IPS-15b (cell line): ENCODE data around the gene RASSF3.
"Not testable (repeated sequence)": the region's sequence is repeated elsewhere in the genome, so short reads cannot be mapped to it uniquely, and the experiment has no call there.

Source experiments
- H3K27me3 ChIP-seq: one replicate; pipeline ENCODE4 v1.6.1; 2013; ENCODE audit warnings: low read length; ENCODE audit not compliant: control insufficient read depth, insufficient read depth
- H3K36me3 ChIP-seq: one replicate; pipeline ENCODE4 v1.6.1; 2013; ENCODE audit warnings: low read length; ENCODE audit not compliant: control insufficient read depth, insufficient read depth
- H3K4me1 ChIP-seq: one replicate; pipeline ENCODE4 v1.6.1; 2013; ENCODE audit warnings: mild to moderate bottlenecking, low read length; ENCODE audit not compliant: control insufficient read depth, insufficient read depth
- H3K4me3 ChIP-seq: one replicate; pipeline ENCODE4 v1.5.1; 2013; ENCODE audit warnings: low read depth, low read length
- H3K9ac ChIP-seq: one replicate; pipeline ENCODE4 v1.6.1; 2013; ENCODE audit warnings: low read depth, mild to moderate bottlenecking, low read length
- H3K9me3 ChIP-seq: one replicate; pipeline ENCODE4 v1.6.1; 2013; ENCODE audit warnings: mild to moderate bottlenecking, low read length; ENCODE audit not compliant: control insufficient read depth, insufficient read depth

Gene RASSF3

DNA sequence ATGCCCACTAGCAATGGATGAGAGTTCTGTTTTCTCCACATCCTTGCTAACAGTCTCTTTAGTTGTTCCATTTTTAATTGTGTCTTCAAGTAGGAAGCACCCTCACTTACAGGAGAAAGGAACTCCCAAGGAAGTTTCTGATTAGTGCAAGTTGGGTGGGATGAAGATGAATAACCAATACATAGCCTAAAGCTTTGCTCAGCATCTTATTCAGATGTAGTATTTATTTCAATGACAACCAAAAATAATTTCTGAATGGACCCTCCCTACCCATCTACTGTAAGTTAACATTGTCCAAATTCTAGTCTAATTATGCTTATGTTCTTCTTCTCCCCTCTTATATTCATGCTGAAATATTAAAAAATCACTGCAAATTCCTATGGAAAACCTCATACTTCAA lies 36.0 kb downstream of the RASSF3 start:
- peaks cover 8% of the 10 kb centered on the region for H3K4me1 ChIP-seq
- H3K9ac ChIP-seq = no peak overlapping the region
- no peaks in the 10 kb centered on the region for H3K36me3 ChIP-seq
- no peaks in the 10 kb centered on the region for H3K9me3 ChIP-seq
- H3K4me3 ChIP-seq = no peak overlapping the region
- H3K27me3 ChIP-seq = no peaks in the 10 kb centered on the region

DNA sequence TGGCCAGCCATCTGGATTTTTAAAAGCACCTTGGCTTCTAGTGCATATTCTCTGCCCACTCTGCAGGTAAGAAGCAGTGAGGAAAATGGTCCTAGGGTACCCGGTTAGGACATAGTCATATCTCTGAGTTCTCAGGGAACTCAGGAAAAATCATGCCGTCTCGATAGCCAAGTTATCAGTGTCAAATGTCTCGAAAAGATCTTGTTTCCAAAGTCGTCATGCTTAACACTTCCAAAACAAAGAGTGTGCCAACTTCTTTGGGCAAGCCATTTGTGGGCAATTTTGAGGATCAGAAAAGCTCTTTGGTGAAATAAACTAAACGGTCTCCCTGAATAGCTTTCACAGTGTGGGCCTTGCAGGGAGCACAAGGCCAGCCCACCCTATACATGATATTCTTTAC lies 39.2 kb downstream of the RASSF3 start:
- Histone ChIP-seq H3K27me3 (no peaks in the 10 kb centered on the region), H3K9me3 (no peaks in the 10 kb centered on the region), H3K36me3 (no peaks in the 10 kb centered on the region), H3K9ac (no peak overlapping the region), H3K4me1 (peaks cover 8% of the 10 kb centered on the region), H3K4me3 (no peak overlapping the region)

DNA sequence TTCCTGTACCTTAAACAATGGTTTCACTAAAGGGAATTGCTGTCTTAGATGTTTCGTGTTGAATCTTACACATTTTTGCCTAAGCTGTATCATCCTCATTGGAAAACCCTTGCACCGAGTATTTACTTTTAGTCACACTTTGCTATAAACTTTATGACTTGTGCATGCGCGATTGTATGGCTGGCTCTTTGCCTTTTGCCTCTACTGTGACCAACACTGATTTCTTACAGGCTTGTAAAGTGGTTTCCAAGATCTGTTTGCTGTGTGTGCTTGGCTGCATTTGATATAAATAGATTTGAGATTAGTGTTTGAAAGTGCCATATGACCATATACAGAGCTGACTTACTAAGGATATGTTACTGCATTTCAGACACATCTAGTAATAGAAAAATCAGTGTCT lies 40.5 kb downstream of the RASSF3 start:
- no peaks in the 10 kb centered on the region for H3K27me3 ChIP-seq
- no peaks in the 10 kb centered on the region for H3K9me3 ChIP-seq
- H3K4me1 ChIP-seq = peaks cover 8% of the 10 kb centered on the region
- no peak overlapping the region for H3K4me3 ChIP-seq
- H3K36me3 ChIP-seq = no peaks in the 10 kb centered on the region
- H3K9ac ChIP-seq = no peak overlapping the region

GRCh38 chr12:64652346-64652745 lies 42.1 kb downstream of the RASSF3 start:
- Histone ChIP-seq H3K4me1 (peaks cover 8% of the 10 kb centered on the region), H3K9ac (no peak overlapping the region), H3K9me3 (no peaks in the 10 kb centered on the region), H3K4me3 (no peak overlapping the region), H3K36me3 (no peaks in the 10 kb centered on the region), H3K27me3 (no peaks in the 10 kb centered on the region)

GRCh38 chr12:64653123-64653522 lies 42.8 kb downstream of the RASSF3 start:
- H3K9ac ChIP-seq = no peak overlapping the region

DNA sequence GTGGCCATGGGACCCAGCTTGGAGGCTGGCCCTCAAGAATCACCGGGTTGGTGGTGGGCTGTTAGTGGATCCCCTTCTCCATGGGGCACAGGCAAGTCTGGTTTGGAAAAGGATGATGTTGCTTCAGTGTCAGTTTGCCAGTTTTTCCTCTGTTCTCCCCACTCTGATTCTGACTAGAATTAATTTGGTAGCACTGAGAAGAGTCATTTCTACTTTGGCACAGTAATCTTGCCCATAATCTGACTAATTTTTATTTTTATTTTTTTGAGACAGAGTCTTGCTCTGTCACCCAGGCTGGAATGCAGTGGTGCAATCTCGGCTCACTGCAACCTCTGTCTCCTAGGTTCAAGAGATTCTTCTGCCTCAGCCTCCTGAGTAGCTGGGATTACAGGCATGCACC lies 43.6 kb downstream of the RASSF3 start:
- not testable (repeated sequence) for H3K36me3 ChIP-seq, H3K27me3 ChIP-seq, H3K9me3 ChIP-seq, H3K4me3 ChIP-seq, H3K9ac ChIP-seq, H3K4me1 ChIP-seq

More at GRCh38 chr12:64653123-64653522, 42.8 kb downstream of the RASSF3 start:
- H3K4me3 ChIP-seq = no peak overlapping the region
- H3K4me1 ChIP-seq = peaks cover 8% of the 10 kb centered on the region
- H3K36me3 ChIP-seq = no peaks in the 10 kb centered on the region
- no peaks in the 10 kb centered on the region for H3K9me3 ChIP-seq
- no peaks in the 10 kb centered on the region for H3K27me3 ChIP-seq

DNA sequence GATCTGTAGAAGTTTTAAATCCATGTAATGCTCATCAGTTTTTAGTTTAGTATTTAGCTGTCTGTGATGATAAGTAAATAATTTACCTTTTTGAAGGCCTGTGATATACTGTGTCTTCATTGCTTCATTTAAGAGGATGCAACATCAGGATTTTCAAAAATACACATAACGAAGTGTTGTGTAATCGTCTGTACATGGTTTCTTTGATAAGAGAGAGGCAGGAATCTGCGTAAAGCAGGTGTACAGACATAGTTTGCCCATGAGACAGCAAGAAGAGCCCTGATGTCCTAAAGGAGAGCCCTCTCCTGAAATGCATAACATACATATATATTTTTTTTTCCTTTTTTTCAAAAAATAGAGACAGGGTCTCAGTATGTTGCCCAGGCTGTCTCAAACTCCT lies 44.8 kb downstream of the RASSF3 start:
- H3K9ac ChIP-seq = no peak overlapping the region
- no peak overlapping the region for H3K4me3 ChIP-seq
- H3K9me3 ChIP-seq = no peaks in the 10 kb centered on the region
- no peaks in the 10 kb centered on the region for H3K36me3 ChIP-seq
- H3K27me3 ChIP-seq = no peaks in the 10 kb centered on the region
- H3K4me1 ChIP-seq = peaks cover 4% of the 10 kb centered on the region

GRCh38 chr12:64656429-64656828 lies 46.1 kb downstream of the RASSF3 start:
- no peaks in the 10 kb centered on the region for H3K4me1 ChIP-seq
- H3K27me3 ChIP-seq = no peaks in the 10 kb centered on the region

GRCh38 chr12:64658892-64659481 lies 48.7 kb downstream of the RASSF3 start:
- H3K4me3 ChIP-seq = no peak overlapping the region
- H3K27me3 ChIP-seq = no peaks in the 10 kb centered on the region
- no peaks in the 10 kb centered on the region for H3K36me3 ChIP-seq
- H3K9me3 ChIP-seq = no peaks in the 10 kb centered on the region
- H3K4me1 ChIP-seq = no peaks in the 10 kb centered on the region
- H3K9ac ChIP-seq = no peak overlapping the region

More at GRCh38 chr12:64656429-64656828, 46.1 kb downstream of the RASSF3 start:
- Histone ChIP-seq H3K9me3 (no peaks in the 10 kb centered on the region), H3K36me3 (no peaks in the 10 kb centered on the region), H3K4me3 (no peak overlapping the region), H3K9ac (no peak overlapping the region)

DNA sequence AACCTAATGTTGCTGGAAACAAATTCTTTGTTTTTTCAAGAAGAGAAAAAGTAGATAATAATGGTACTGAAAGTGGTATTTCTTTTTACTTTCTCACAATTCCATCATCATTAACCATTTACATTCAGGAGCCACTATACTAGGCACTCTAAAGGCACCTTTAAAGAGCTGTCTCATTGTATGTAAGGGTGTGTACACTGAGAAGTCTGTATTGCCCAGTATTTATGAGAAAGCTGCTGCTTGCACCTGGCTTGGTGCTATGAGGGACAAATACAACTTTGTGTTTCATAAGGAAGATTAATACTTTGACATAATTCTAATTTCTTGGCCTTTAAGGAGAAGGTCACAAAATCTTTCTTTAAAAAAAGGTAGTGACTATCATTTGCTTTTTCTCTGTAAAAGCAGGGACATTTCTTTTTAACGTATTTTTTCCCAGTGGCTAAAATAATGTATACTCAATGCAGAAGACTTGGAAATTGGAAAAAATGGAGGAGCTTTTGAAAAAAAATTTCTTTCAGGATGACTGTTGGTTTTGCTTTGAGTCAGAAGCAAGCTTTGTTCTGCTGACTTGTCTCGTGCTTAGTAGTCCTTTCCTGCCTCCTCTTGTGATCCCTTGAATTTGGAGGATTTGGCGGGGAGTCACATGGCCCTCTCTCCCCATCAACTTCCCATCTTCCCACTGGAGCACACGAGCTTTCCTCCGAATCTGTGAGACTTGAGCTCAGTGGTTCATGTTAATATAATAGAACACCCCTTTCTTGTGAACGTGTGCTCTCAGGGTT lies 50.1 kb downstream of the RASSF3 start:
- Histone ChIP-seq H3K4me3 (no peak overlapping the region), H3K9ac (no peak overlapping the region), H3K4me1 (peaks cover under 1% of the 10 kb centered on the region), H3K9me3 (no peaks in the 10 kb centered on the region), H3K36me3 (no peaks in the 10 kb centered on the region), H3K27me3 (no peaks in the 10 kb centered on the region)

DNA sequence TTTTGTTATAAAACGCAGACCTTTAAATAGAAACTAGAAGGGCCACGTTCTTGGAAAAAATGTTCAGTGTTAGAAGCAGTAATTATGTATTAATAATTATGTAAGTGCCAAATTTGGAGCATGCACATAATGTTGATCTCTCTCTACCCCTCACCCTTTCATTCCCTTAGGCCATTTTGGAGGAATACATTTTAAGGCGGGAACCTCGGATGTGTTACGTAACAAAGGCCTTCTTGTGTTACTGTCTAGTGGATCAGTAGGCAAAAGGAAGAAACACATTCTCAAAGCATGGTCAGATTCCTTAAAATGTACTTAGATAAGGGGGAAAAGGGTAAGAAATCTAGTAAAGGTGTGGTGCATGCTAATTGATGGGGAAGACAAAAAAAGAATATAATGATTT lies 52.7 kb downstream of the RASSF3 start:
- Histone ChIP-seq H3K27me3 (no peaks in the 10 kb centered on the region), H3K36me3 (no peaks in the 10 kb centered on the region), H3K9ac (no peak overlapping the region), H3K9me3 (no peaks in the 10 kb centered on the region), H3K4me3 (no peak overlapping the region), H3K4me1 (peaks cover 13% of the 10 kb centered on the region)

GRCh38 chr12:64665514-64665913 lies 55.2 kb downstream of the RASSF3 start:
- Histone ChIP-seq H3K36me3 (no peaks in the 10 kb centered on the region), H3K9me3 (no peaks in the 10 kb centered on the region), H3K9ac (no peak overlapping the region), H3K4me3 (no peak overlapping the region), H3K4me1 (peaks cover 24% of the 10 kb centered on the region), H3K27me3 (no peaks in the 10 kb centered on the region)
